LNCAP (cell line): ENCODE results near the gene MAST4.

ENCODE experiments used
- CTCF ChIP-seq: fragments of 450-650 bp; IDR thresholded peaks from 2 replicates; pipeline ENCODE4 v1.5.1; 2017; ENCODE audit warnings: mild to moderate bottlenecking

Gene MAST4

GRCh38 chr5:66595756-66596635 is at the start of gene MAST4:
TSS of gene MAST4 (plus strand) at chr5:66596393. CDS start at chr5:66596656, 263 bp downstream.
- TF ChIP-seq CTCF, result no peak

GRCh38 chr5:66546541-66546940 is 49.7 kb upstream of the MAST4 start:
- no peak for TF ChIP-seq CTCF

- TF ChIP-seq CTCF, result no peak
These were observed 44.9 kb upstream of the MAST4 start for GRCh38 chr5:66551338-66551737.

DNA sequence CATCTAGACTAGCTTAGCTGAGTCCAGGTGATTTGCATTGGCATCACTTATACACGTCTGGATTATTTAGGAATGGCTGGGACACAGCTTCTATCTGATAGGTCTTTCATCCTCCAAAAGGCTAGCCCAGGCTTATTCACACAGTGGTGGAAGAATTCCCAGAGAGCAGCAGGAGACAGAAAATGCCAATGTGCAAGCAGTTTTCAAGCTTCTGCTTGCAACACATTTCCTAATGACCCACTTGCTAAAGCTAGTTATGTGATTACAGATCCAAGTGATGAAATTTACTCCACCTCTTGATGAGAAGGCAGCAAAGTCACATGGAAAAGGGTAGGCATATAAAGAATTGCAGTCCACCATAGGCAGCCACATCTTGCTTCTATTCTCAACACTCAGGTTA is 44.2 kb upstream of the MAST4 start:
- TF ChIP-seq CTCF, result no peak

DNA sequence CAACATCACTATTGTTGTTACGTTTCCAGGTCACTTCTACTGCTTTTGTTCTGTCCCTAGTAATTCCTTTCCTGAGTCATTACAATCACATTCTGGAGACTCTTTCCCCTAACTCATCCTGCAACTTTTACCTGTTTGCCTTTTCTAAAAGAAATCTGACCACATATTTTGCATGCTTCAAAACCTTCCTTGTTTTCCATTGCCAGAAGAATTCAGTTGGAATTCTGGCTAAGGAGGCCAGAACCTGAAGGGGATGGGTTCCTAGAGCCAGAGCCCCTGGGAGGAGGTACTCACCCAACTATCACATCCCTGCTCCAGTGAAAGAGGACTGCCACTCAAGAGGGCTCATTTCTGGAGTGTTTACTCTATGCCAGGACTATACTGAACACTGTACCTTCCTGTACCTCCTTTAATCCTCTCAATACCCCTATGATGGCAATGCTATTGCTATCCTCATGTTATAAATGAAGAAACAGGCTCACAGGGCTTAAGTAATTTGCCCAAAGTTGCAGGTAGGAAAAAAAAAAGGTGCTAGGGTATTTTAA is 42.8 kb upstream of the MAST4 start:
- TF ChIP-seq CTCF, result no peak

DNA sequence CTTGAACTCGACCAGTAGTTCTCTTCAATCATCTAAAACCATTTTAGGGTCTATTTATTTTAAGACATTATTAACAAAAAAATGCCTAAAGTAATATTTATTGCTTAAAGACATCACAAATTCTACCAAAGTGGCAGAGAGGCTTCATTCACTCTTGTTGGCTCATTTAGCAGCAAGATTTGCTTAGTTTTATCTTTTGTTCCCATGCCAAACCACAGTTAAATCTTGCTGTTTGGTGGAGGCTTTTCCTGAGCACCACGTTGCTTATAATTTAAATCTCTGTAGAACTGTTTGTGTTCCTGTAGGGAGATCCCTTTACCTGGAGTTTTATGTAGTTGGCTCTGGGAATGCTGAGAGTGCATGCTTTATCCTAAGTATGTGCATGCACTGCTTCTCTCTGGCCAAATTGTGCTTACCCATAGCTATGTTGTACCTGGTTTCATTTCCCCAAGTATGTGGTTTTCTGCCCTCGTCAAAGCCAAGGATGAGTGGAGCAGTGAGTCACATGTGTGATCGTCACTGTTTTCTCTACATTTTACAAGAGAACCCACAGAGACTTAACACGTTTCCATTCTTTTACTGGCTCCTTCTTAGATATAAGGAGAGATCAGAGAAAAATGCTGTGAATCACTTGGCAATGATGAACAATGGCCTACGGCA is 42.1 kb upstream of the MAST4 start:
- TF ChIP-seq CTCF, result no peak

GRCh38 chr5:66554884-66555283 is 41.3 kb upstream of the MAST4 start:
- TF ChIP-seq CTCF, result no peak
